HTR-8/SVneo (cell line): ENCODE measurements around the gene ZC3HAV1L.
"Not testable (repeated sequence)": the region's sequence is repeated elsewhere in the genome, so short reads cannot be mapped to it uniquely, and the experiment has no call there.

Experiments
- DNase-seq: peaks from one replicate; pipeline ENCODE4 v3.0.0; 2011; ENCODE audit warnings: low spot score, mixed read lengths; ENCODE audit not compliant: insufficient read length
- FAIRE-seq: peaks from 2 replicates; lab custom pipeline; 2011; peaks lifted over from hg19 to GRCh38; lab: Jason Lieb, UNC

The ZC3HAV1L gene

DNA sequence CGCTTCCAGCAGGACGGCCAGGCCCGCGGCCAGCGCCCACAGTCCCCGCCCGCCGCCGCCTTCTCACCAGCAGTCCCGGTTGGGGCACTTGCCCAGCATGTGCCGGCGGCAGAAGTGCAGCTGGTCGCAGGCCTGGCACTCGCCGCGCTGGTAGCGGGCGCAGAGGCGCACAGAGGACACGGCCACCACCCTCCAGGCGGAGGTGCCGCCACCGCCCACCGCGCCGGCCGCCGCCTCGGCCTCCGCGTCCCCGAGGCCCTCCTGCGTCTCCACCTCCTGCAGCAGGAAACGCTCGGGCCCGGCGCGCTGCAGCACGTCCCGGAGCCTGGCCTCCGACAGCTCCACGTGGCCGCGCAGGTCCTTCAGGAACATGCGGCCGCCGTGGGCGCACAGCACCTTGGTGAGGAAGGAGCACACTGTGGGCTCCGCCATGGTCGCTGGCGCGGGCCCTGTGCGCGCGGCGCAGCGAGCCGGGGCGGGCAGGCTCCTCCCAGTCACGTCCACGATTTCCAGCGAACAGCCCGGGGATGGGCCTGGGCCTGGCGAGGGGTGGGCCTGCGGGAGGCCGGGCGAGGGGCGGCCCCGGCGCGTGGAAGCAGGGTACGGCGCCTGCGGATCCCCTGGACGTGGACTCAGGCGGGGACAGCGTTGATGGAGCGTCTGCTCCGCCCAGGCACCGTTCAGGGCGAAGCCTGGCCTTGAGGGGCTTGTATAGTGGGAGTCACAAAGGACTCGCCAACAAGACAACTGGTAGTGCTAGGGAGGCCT is at the start of gene ZC3HAV1L:
TSS of gene ZC3HAV1L (minus strand) at position 457 of the 768 bp plus-strand sequence. CDS start at position 432, 25 bp downstream.
- no peak for FAIRE-seq
- DNase-seq = peak; percentile 60

DNA sequence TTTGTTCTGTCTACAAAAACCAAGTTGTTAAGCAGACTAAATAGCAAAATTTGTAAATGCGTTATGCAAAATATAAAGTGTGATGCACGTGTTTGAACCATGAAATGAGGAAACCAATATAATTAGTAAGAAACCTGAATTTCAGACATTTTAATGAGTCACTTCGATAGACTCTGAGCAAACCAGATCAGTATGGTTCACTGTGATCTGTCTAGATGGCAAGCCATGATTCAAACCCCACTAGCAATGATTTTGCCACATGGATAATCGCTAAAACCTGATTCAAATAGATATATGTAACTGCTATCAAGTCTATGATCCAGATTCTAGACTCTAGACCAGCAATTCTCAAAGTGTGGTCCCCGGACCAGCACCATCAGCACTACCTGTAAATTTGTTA is 48.9 kb upstream of the ZC3HAV1L start:
- FAIRE-seq = no peak

DNA sequence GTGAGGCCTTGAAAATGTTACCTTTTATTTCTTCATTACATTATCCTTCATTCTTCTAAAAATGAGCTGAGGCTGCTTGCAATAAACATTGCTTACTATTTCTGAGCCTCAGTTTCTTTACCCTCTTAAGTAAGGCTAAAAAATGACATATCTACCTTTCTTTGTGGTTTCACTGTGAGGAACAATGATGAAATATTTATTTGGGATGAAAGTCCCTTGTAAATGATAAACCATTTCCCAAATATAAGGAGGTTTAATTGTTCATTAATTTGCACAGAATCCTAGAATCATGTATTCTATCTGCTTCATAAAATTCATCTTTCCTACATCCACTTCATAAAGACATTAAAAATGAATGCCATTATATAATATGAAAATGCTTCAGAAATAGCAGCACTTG is 45.7 kb upstream of the ZC3HAV1L start:
- no peak for DNase-seq
- no peak for FAIRE-seq

More for the DNA sequence above, 48.9 kb upstream of the ZC3HAV1L start:
- no peak for DNase-seq

DNA sequence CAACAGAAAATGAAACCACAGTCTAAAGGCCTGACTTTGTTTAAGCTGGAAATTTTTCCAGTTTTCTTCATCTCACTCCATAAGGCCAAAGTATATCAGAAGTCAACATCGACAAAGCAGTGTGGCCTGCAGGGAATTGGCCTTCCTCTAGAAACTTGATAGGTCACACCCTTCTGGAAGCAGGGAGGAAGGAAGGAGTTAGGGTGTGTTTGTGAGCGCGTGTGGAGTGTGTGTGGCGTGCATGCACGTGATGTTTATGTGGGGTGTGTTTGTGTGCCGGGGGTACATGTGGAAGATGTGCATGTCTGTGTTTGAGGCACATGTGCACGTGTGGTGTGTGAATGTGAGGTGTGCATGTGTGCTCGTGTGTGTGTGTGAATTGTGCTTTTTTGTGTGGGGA is 45.1 kb upstream of the ZC3HAV1L start:
- no peak for DNase-seq
- FAIRE-seq = no peak

DNA sequence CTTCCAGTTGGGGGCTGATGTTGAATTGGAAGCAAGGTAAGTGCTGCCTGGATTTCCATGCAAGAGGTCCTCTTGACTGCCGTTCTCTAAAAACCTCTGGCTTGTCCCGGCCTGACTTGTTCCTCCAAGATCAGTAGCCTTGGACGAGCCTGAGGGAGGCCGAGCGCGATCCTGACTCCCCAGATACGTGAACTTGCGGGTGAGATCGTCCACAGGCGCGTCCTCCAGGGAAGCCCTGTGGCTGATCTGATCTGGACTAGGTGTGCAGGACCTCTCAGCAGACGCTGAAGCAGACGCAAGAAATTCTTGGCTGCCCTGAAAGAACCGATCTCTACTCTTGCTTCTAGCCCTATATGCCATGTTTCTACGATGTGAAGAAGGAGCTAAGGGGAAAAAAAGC is 44.0 kb upstream of the ZC3HAV1L start:
- DNase-seq = no peak
- no peak for FAIRE-seq

- DNase-seq (no peak), FAIRE-seq (no peak)
These were observed 43.1 kb upstream of the ZC3HAV1L start for GRCh38 chr7:139078911-139079310.

GRCh38 chr7:139078399-139078798 is 42.6 kb upstream of the ZC3HAV1L start:
- FAIRE-seq = no peak

GRCh38 chr7:139077706-139078105 is 41.9 kb upstream of the ZC3HAV1L start:
- not testable (repeated sequence) for FAIRE-seq, DNase-seq

More at GRCh38 chr7:139078399-139078798, 42.6 kb upstream of the ZC3HAV1L start:
- no peak for DNase-seq

GRCh38 chr7:139075871-139076686 is 40.2 kb upstream of the ZC3HAV1L start:
- no peak for DNase-seq
- FAIRE-seq = no peak

GRCh38 chr7:139075031-139075652 is 39.3 kb upstream of the ZC3HAV1L start:
- no peak for FAIRE-seq

GRCh38 chr7:139072796-139073195 is 37.0 kb upstream of the ZC3HAV1L start:
- no peak for FAIRE-seq
- no peak for DNase-seq

More at GRCh38 chr7:139075031-139075652, 39.3 kb upstream of the ZC3HAV1L start:
- DNase-seq = peak; percentile 62

- DNase-seq (no peak), FAIRE-seq (no peak)
These were observed 35.8 kb upstream of the ZC3HAV1L start for GRCh38 chr7:139071680-139072079.

- FAIRE-seq (no peak), DNase-seq (no peak)
These were observed 32.9 kb upstream of the ZC3HAV1L start for GRCh38 chr7:139068544-139069399.

DNA sequence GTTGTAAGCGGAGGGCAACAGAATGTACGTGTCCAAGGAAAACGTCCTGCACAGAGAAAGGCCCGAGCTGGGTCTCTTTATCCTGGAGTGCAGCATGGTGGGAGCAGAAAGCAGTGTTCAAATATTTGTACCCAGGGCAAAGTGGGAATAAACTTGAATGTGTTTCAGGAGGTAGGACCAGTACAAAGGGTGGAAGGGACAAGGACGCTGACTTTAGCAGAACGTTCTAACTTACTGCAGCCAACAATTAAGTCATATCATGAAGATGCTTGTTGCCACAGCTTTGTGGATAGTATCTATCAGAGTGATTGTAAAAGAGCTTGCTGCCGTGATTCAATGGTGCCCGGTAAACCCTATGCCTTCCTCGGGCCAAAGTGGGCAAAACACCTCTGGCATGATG is 30.5 kb upstream of the ZC3HAV1L start:
- DNase-seq = no peak
- FAIRE-seq = no peak

GRCh38 chr7:139065323-139065722 is 29.5 kb upstream of the ZC3HAV1L start:
- FAIRE-seq (no peak), DNase-seq (no peak)

GRCh38 chr7:139061416-139061815 is 25.6 kb upstream of the ZC3HAV1L start:
- no peak for FAIRE-seq
- DNase-seq = no peak

GRCh38 chr7:139060695-139061237 is 24.9 kb upstream of the ZC3HAV1L start:
- DNase-seq = no peak
- no peak for FAIRE-seq

- FAIRE-seq = no peak
- DNase-seq = no peak
These were observed 24.1 kb upstream of the ZC3HAV1L start for GRCh38 chr7:139059905-139060304.

DNA sequence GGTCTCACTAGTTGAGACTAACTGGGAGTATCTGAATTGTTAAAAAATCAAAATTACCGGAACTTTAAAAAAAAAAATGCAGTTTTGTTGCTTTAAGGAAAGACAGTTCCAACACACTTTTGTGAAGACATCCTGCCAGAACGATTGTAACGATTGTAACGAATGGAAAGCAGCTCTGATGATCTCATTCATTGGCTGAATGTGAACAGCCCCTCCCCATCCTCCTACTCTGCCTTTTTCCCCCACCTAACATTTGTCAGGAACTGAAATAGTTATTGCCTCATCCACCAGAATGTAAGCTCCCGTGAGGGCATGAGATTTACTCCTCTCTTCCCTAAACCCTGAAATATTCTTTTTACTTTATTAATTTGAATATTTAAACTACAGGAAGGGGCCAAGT is 23.1 kb upstream of the ZC3HAV1L start:
- DNase-seq (no peak), FAIRE-seq (no peak)

DNA sequence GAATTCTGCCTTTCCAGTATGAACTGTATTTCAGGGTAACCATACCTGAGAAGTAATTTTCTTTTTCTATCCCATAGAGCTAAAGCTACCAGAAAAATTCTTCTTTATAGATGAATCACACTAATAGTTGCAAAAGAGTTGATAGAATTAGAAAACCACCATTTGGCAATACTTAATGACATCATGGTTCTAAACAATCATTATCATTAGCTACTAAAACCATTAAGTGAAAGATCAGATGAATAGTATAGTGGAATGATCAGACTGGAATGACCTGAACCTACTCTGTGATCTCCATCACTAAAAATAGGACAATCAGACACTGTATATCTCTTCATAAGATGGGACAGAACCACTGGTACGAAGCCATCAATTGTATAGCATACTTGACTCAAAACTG is 19.8 kb upstream of the ZC3HAV1L start:
- FAIRE-seq = no peak
- no peak for DNase-seq
